Posterior cingulate gyrus (tissue), 11 donors: ENCODE data around the gene CCL17.
A peak's percentile ranks its signal among the peaks of the same experiment; 100 is the strongest.

Experiments
- DNase-seq, 10 donors: peaks; one replicate each; pipeline versions ENCODE4 v3.0.0 to v3.0.0-alpha.2; 2020 to 2021; ENCODE audit warnings: mixed read lengths in 3 of 10
- intact Hi-C: fragments of 100-400 bp; cut with DNase I; formaldehyde crosslinking; loops from one replicate; pipeline ENCODE4 v1.15.1; 2023

Gene CCL17

GRCh38 chr16:57403965-57404817 lies at the start of gene CCL17:
Gene CCL17 (plus strand): TSS chr16:57404767. CDS start chr16:57413933, 9,166 bp downstream.
- intact Hi-C loops: no loop called here
- DNase-seq: peak in 2 of 10 donors; percentile 39 to 69

GRCh38 chr16:57355898-57356414 lies 48.6 kb upstream of the CCL17 start:
- intact Hi-C loops: no loop called here
- peak in 1 of 10 donors; percentile 3 for DNase-seq

- DNase-seq: peak in 1 of 10 donors; percentile 12
- intact Hi-C loops: no loop called here
Observed at GRCh38 chr16:57356547-57356946, 48.0 kb upstream of the CCL17 start.

- intact Hi-C loops: no loop called here
- peak in 1 of 10 donors; percentile 53 for DNase-seq
Observed at GRCh38 chr16:57357330-57358085, 47.1 kb upstream of the CCL17 start.

GRCh38 chr16:57358086-57358420 lies 46.5 kb upstream of the CCL17 start:
- DNase-seq: no peak
- intact Hi-C loops: no loop called here

- intact Hi-C loops: no loop called here
- DNase-seq: peak in 2 of 10 donors; percentile 22 to 33
Observed at GRCh38 chr16:57358527-57359095, 46.0 kb upstream of the CCL17 start, which contains the start of gene CCL22. Gene CCL22 (plus strand): TSS chr16:57358783. CDS start chr16:57358817, 34 bp downstream.

GRCh38 chr16:57360321-57360935 lies 44.1 kb upstream of the CCL17 start:
- peak in 2 of 10 donors; percentile 33 to 77 for DNase-seq
- intact Hi-C loops: no loop called here

GRCh38 chr16:57361404-57361803 lies 43.2 kb upstream of the CCL17 start:
- intact Hi-C loops: no loop called here
- DNase-seq: peak in 2 of 10 donors; percentile 13 to 52

- intact Hi-C loops: no loop called here
- DNase-seq: no peak
Observed at GRCh38 chr16:57364143-57364542, 40.4 kb upstream of the CCL17 start.

- intact Hi-C loops: no loop called here
- peak in 3 of 10 donors; percentile 44 to 77 (median 50) for DNase-seq
Observed at GRCh38 chr16:57366544-57367040, 38.0 kb upstream of the CCL17 start.

GRCh38 chr16:57367116-57367752 lies 37.3 kb upstream of the CCL17 start:
- DNase-seq: peak in 3 of 10 donors; percentile 39 to 73 (median 70)

GRCh38 chr16:57371494-57372371 lies 32.8 kb upstream of the CCL17 start:
- DNase-seq: peak in 4 of 10 donors; percentile 38 to 60 (median 44)
- intact Hi-C loops: loop anchor here (2.0 kb wide), 1 partner anchor 71 kb away; no protein-coding TSS in a partner anchor

More at GRCh38 chr16:57367116-57367752, 37.3 kb upstream of the CCL17 start:
- intact Hi-C loops: no loop called here

- intact Hi-C loops: loop anchor here (2.0 kb wide), 1 partner anchor 72 kb away; no protein-coding TSS in a partner anchor
- DNase-seq: peak in 9 of 10 donors; percentile 59 to 98 (median 86)
Observed at GRCh38 chr16:57372372-57373116, 32.0 kb upstream of the CCL17 start, which contains the start of gene CX3CL1. Gene CX3CL1 (plus strand): TSS chr16:57372490. CDS start chr16:57372569, 79 bp downstream.

- intact Hi-C loops: loop anchor here (2.0 kb wide), 1 partner anchor 73 kb away; no protein-coding TSS in a partner anchor
- peak in 3 of 10 donors; percentile 68 to 82 (median 82) for DNase-seq
Observed at GRCh38 chr16:57373117-57373947, 31.2 kb upstream of the CCL17 start.

GRCh38 chr16:57374067-57374534 lies 30.5 kb upstream of the CCL17 start:
- DNase-seq: peak in 8 of 10 donors; percentile 49 to 93 (median 67)

GRCh38 chr16:57374925-57375465 lies 29.6 kb upstream of the CCL17 start:
- peak in 2 of 10 donors; percentile 7 to 55 for DNase-seq
- intact Hi-C loops: loop anchor here (5.0 kb wide), 1 partner anchor 37 kb away; no protein-coding TSS in a partner anchor

More at GRCh38 chr16:57374067-57374534, 30.5 kb upstream of the CCL17 start:
- intact Hi-C loops: no loop called here
